Spleen (tissue), 7 donors: Measurements from ENCODE around the gene SERPINI2.

Experiments
- POLR2AphosphoS5 ChIP-seq, 3 donors: sonication (generic); formaldehyde crosslinking; IDR thresholded peaks; one replicate each; pipeline ENCODE4 v1.5.1; 2017; ENCODE audit warnings: antibody characterized with exemption in 3 of 3
- TF ChIP-seq, protein P1 (sequence below), 11 experiments: fragments of 200-600 bp in 7 of 11; fragments of 450-650 bp in 4 of 11; sonication (generic) in 4 of 11; IDR thresholded peaks in 8 of 11; conservative IDR thresholded peaks in 3 of 11; 1 replicate in 7 of 11; 2 replicates in 4 of 11; pipeline versions ENCODE4 v1.4.0 to v1.8.0; 2016 to 2021; ENCODE audit warnings: antibody characterized with exemption in 11 of 11, inconsistent platforms in 4 of 11, mild to moderate bottlenecking in 1 of 11
- donor health status: DM: no; HTN: no; CAD: no; lungs with moderate emphysema.
- donor health status: DM: no; HTN: no; CAD: no.
- donor health status: DM: no; HTN: no; CAD: no.

DNA sequence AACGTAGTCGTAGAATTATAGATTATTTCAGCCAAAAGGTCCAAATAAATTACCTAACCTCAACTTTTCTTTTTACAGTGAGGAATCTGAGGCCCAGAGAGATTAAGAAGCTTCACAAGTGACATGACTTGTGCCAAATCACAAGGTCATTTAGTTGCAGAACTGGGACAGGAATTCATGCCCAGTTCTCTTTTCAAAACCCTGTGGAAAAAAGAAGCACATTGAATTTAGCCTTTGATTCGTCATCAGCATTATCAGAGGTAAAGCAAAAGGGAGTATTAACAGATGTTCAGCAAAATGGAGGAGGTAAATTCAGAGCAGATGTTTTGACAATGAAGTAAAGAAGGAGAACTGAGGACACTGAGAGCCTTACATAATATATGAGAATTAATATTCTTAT is 4.5 kb downstream of the SERPINI2 start:
- TF ChIP-seq, protein P1, sequence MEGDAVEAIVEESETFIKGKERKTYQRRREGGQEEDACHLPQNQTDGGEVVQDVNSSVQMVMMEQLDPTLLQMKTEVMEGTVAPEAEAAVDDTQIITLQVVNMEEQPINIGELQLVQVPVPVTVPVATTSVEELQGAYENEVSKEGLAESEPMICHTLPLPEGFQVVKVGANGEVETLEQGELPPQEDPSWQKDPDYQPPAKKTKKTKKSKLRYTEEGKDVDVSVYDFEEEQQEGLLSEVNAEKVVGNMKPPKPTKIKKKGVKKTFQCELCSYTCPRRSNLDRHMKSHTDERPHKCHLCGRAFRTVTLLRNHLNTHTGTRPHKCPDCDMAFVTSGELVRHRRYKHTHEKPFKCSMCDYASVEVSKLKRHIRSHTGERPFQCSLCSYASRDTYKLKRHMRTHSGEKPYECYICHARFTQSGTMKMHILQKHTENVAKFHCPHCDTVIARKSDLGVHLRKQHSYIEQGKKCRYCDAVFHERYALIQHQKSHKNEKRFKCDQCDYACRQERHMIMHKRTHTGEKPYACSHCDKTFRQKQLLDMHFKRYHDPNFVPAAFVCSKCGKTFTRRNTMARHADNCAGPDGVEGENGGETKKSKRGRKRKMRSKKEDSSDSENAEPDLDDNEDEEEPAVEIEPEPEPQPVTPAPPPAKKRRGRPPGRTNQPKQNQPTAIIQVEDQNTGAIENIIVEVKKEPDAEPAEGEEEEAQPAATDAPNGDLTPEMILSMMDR (IDR thresholded peaks at IDR 0.05 in 8 of 11, conservative IDR thresholded peaks at IDR 0.05 in 3 of 11) = no peak
- no peak for TF ChIP-seq POLR2AphosphoS5 (IDR thresholded peaks at IDR 0.05)
